ENCODE results near the gene NOXO1. TPM values are rescaled to one million over a fixed set of nuclear protein-coding genes. Genes with fewer than 3 reads are reported as not detected.
A peak's percentile ranks its signal among the peaks of the same experiment; 100 is the strongest.

Gene NOXO1
- total and polyA plus RNA-seq, 10 of the 15 experiments (the other 5 are each of a cell fraction or from before 2014, with no cell fraction given), result 0.09 to 0.76 (median 0.26) TPM; not detected in 4

GRCh38 chr16:1991135-1991551 is 9.9 kb upstream of the NOXO1 start (continued):
- peak; percentile 41; the same call in 1 of the 2 replicates for TF ChIP-seq SIN3A (IDR thresholded peaks at IDR 0.05; ENCODE audit: low read depth, low read length)
- TF ChIP-seq POLR2AphosphoS2 (IDR thresholded peaks at IDR 0.05; ENCODE audit: low read depth, low read length), result no peak
- TF ChIP-seq WRNIP1 (IDR thresholded peaks at IDR 0.05; ENCODE audit: borderline replicate concordance, low read depth, low read length), result no peak
- no peak for TF ChIP-seq FOXK2 (IDR thresholded peaks at IDR 0.05)
- TF ChIP-seq ATF7 (IDR thresholded peaks at IDR 0.05; ENCODE audit: low read depth), result peak; percentile 30; the same call in 1 of the 2 replicates
- TF ChIP-seq CTCF (IDR thresholded peaks at IDR 0.05 in 2 of 3, conservative IDR thresholded peaks at IDR 0.05 in 1 of 3; ENCODE audit: control insufficient read depth in 2 of 3, extremely low read depth in 1 of 3, insufficient read depth in 1 of 3, low read depth in 3 of 3, low read length in 3 of 3), result no peak
- TF ChIP-seq SREBF2 (IDR thresholded peaks at IDR 0.05; ENCODE audit: low read length), result no peak
- no peak for TF ChIP-seq MEF2A (IDR thresholded peaks at IDR 0.05; ENCODE audit: insufficient read depth, low read depth, low read length)
- no peak for TF ChIP-seq SIX5 (IDR thresholded peaks at IDR 0.05; ENCODE audit: low read depth, low read length, severe bottlenecking)
- no peak for TF ChIP-seq NRF1 (conservative IDR thresholded peaks at IDR 0.05; ENCODE audit: low read depth, low read length)
- peak; percentile 82 for TF ChIP-seq MEF2B (IDR thresholded peaks at IDR 0.05; ENCODE audit: partially characterized antibody, poor library complexity, severe bottlenecking)
- TF ChIP-seq KAT2A (conservative IDR thresholded peaks at IDR 0.05; ENCODE audit: control insufficient read depth, low read depth, low read length), result no peak
- TF ChIP-seq, protein P1, sequence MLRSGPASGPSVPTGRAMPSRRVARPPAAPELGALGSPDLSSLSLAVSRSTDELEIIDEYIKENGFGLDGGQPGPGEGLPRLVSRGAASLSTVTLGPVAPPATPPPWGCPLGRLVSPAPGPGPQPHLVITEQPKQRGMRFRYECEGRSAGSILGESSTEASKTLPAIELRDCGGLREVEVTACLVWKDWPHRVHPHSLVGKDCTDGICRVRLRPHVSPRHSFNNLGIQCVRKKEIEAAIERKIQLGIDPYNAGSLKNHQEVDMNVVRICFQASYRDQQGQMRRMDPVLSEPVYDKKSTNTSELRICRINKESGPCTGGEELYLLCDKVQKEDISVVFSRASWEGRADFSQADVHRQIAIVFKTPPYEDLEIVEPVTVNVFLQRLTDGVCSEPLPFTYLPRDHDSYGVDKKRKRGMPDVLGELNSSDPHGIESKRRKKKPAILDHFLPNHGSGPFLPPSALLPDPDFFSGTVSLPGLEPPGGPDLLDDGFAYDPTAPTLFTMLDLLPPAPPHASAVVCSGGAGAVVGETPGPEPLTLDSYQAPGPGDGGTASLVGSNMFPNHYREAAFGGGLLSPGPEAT (IDR thresholded peaks at IDR 0.05; ENCODE audit: low read depth), result 0 out of 2 replicates have a peak, but pooled peaks have one; percentile 0
- no peak for TF ChIP-seq BRCA1 (IDR thresholded peaks at IDR 0.05; ENCODE audit: low read depth, low read length)
- no peak for TF ChIP-seq ZSCAN29 (IDR thresholded peaks at IDR 0.05)
- no peak for TF ChIP-seq SUPT20H (IDR thresholded peaks at IDR 0.05; ENCODE audit: borderline replicate concordance, control insufficient read depth, low read depth, low read length)
- TF ChIP-seq, protein P2, sequence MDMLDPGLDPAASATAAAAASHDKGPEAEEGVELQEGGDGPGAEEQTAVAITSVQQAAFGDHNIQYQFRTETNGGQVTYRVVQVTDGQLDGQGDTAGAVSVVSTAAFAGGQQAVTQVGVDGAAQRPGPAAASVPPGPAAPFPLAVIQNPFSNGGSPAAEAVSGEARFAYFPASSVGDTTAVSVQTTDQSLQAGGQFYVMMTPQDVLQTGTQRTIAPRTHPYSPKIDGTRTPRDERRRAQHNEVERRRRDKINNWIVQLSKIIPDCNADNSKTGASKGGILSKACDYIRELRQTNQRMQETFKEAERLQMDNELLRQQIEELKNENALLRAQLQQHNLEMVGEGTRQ (IDR thresholded peaks at IDR 0.05; ENCODE audit: borderline replicate concordance, low read depth, low read length), result peak; percentile 90
- no peak; the same call in 1 of the 2 replicates for TF ChIP-seq PAX5 (IDR thresholded peaks at IDR 0.05; ENCODE audit: borderline replicate concordance, low read depth, low read length)
- no peak for TF ChIP-seq HDGF (IDR thresholded peaks at IDR 0.05)
- TF ChIP-seq BMI1 (IDR thresholded peaks at IDR 0.05; ENCODE audit: borderline replicate concordance), result no peak
- no peak for TF ChIP-seq CEBPB (IDR thresholded peaks at IDR 0.05; ENCODE audit: borderline replicate concordance in 1 of 2, low read depth in 2 of 2, low read length in 2 of 2)
- no peak for TF ChIP-seq TCF3 (IDR thresholded peaks at IDR 0.05; ENCODE audit: borderline replicate concordance, insufficient read depth, low read depth, low read length)
- TF ChIP-seq, protein P3, sequence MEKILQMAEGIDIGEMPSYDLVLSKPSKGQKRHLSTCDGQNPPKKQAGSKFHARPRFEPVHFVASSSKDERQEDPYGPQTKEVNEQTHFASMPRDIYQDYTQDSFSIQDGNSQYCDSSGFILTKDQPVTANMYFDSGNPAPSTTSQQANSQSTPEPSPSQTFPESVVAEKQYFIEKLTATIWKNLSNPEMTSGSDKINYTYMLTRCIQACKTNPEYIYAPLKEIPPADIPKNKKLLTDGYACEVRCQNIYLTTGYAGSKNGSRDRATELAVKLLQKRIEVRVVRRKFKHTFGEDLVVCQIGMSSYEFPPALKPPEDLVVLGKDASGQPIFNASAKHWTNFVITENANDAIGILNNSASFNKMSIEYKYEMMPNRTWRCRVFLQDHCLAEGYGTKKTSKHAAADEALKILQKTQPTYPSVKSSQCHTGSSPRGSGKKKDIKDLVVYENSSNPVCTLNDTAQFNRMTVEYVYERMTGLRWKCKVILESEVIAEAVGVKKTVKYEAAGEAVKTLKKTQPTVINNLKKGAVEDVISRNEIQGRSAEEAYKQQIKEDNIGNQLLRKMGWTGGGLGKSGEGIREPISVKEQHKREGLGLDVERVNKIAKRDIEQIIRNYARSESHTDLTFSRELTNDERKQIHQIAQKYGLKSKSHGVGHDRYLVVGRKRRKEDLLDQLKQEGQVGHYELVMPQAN (conservative IDR thresholded peaks at IDR 0.05), result no peak
- TF ChIP-seq ETV6 (conservative IDR thresholded peaks at IDR 0.05 in 1 of 2, IDR thresholded peaks at IDR 0.05 in 1 of 2; ENCODE audit: borderline replicate concordance in 1 of 2, low read depth in 1 of 2), result peak in 1 of 2 experiments; percentile 80; a peak in 1 of 4 replicates

All from GM12878 (cell line).